ENCODE measurements around the gene IL1RAP. TPM values are rescaled to one million over a fixed set of nuclear protein-coding genes. Genes with fewer than 3 reads are reported as not detected.
"Not testable (repeated sequence)": the region's sequence is repeated elsewhere in the genome, so short reads cannot be mapped to it uniquely, and the experiment has no call there.

Gene IL1RAP, protein sequence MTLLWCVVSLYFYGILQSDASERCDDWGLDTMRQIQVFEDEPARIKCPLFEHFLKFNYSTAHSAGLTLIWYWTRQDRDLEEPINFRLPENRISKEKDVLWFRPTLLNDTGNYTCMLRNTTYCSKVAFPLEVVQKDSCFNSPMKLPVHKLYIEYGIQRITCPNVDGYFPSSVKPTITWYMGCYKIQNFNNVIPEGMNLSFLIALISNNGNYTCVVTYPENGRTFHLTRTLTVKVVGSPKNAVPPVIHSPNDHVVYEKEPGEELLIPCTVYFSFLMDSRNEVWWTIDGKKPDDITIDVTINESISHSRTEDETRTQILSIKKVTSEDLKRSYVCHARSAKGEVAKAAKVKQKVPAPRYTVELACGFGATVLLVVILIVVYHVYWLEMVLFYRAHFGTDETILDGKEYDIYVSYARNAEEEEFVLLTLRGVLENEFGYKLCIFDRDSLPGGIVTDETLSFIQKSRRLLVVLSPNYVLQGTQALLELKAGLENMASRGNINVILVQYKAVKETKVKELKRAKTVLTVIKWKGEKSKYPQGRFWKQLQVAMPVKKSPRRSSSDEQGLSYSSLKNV
- total RNA-seq, result 13.9 to 15.5 TPM (median 15.0 TPM) in 3 replicates

GRCh38 chr3:190513409-190514370 lies at the start of gene IL1RAP:
TSS of gene IL1RAP (plus strand) at chr3:190514085. CDS start at chr3:190564290, 50,205 bp downstream.
- Mint-ChIP-seq H3K27ac (peak within 1 kb of the TSS; percentile 45), H3K4me3 (peak within 1 kb of the TSS; percentile 82)

DNA sequence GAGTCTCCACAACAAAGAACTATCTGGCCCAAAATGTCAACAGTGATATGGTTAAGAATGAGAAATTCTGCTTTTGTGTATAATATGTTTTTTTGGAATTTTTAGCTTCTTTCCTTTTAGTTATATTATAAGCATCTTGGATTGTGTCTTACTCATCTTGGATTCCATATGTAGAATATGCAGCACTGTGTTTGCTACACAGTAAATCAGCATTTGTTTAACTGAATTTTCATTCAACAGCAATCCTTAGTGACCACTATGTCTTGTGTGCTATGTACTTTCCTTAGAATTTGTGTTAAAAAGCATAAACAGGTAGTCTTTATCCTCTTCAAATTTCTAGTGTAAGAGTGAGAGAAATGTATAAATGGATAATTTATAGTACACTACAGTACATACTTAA lies 46.0 kb upstream of the IL1RAP start:
- H3K36me3 Mint-ChIP-seq, result peaks cover 7% of the 10 kb centered on the region
- H3K4me1 Mint-ChIP-seq, result peaks cover 10% of the 10 kb centered on the region
- no peak overlapping the region for H3K27ac Mint-ChIP-seq
- H3K4me3 Mint-ChIP-seq, result no peak overlapping the region
- H3K27me3 Mint-ChIP-seq (ENCODE audit: low read depth), result no peaks in the 10 kb centered on the region
- no peak for DNase-seq (ENCODE audit: low spot score in 2 of 2, unreplicated experiment in 2 of 2)
- TF ChIP-seq, protein P1, sequence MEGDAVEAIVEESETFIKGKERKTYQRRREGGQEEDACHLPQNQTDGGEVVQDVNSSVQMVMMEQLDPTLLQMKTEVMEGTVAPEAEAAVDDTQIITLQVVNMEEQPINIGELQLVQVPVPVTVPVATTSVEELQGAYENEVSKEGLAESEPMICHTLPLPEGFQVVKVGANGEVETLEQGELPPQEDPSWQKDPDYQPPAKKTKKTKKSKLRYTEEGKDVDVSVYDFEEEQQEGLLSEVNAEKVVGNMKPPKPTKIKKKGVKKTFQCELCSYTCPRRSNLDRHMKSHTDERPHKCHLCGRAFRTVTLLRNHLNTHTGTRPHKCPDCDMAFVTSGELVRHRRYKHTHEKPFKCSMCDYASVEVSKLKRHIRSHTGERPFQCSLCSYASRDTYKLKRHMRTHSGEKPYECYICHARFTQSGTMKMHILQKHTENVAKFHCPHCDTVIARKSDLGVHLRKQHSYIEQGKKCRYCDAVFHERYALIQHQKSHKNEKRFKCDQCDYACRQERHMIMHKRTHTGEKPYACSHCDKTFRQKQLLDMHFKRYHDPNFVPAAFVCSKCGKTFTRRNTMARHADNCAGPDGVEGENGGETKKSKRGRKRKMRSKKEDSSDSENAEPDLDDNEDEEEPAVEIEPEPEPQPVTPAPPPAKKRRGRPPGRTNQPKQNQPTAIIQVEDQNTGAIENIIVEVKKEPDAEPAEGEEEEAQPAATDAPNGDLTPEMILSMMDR (IDR thresholded peaks at IDR 0.05; ENCODE audit: unreplicated experiment), result no peak
- H3K9me3 Mint-ChIP-seq, result peaks cover 21% of the 10 kb centered on the region

More at GRCh38 chr3:190513409-190514370, at the start of gene IL1RAP:
- TF ChIP-seq, protein P1 (IDR thresholded peaks at IDR 0.05; ENCODE audit: unreplicated experiment), result peak; percentile 67
- Mint-ChIP-seq H3K4me1 (peaks cover 7% of the 10 kb centered on the region), H3K27me3 (ENCODE audit: low read depth) (peaks cover 9% of the 10 kb centered on the region), H3K36me3 (no peaks in the 10 kb centered on the region), H3K9me3 (no peaks in the 10 kb centered on the region)
- DNase-seq (ENCODE audit: low spot score in 2 of 2, unreplicated experiment in 2 of 2), result peak; percentile 77 to 88

DNA sequence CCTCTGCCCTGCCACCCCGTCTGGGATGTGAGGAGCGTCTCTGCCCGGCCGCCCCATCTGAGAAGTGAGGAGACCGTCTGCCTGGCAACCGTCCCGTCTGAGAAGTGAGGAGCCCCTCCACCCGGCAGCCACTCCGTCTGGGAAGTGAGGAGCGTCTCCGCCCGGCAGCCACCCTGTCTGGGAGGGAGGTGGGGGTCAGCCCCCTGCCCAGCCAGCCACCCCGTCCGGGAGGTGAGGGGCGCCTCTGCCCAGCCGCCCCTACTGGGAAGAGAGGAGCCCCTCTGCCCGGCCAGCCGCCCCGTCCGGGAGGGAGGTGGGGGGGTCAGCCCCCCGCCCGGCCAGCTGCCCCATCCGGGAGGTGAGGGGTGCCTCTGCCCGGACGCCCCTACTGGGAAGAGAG lies 40.6 kb upstream of the IL1RAP start:
- H3K27ac Mint-ChIP-seq; H3K36me3 Mint-ChIP-seq; H3K4me3 Mint-ChIP-seq; DNase-seq (ENCODE audit: low spot score in 2 of 2, unreplicated experiment in 2 of 2); H3K27me3 Mint-ChIP-seq (ENCODE audit: low read depth); H3K4me1 Mint-ChIP-seq: not testable (repeated sequence)
- H3K9me3 Mint-ChIP-seq, result peaks cover 30% of the 10 kb centered on the region

DNA sequence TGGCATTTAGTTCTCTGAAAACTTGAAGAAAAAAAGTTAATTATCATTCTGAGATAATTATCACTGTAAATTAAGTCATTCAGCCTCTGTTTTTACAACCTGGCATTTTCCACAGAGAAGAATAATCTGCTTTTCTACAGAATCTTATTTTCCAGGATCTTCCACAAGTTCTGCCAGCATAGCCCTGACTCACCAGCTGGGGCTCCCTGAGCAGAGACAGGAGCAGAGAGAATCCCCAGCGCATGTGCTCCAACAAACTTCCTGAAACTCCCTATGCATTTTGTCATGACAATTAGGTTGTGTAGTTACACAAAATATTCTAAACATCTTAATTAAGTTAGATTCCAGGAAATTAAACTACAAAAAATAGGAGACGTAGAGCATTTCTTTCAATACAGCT lies 32.1 kb upstream of the IL1RAP start:
- no peak for DNase-seq (ENCODE audit: low spot score in 2 of 2, unreplicated experiment in 2 of 2)
- no peak overlapping the region for H3K4me3 Mint-ChIP-seq
- peaks cover 14% of the 10 kb centered on the region for H3K4me1 Mint-ChIP-seq
- TF ChIP-seq, protein P1 (IDR thresholded peaks at IDR 0.05; ENCODE audit: unreplicated experiment), result no peak
- H3K36me3 Mint-ChIP-seq, result no peaks in the 10 kb centered on the region
- H3K27me3 Mint-ChIP-seq (ENCODE audit: low read depth), result no peaks in the 10 kb centered on the region
- H3K9me3 Mint-ChIP-seq, result peaks cover 3% of the 10 kb centered on the region
- H3K27ac Mint-ChIP-seq, result no peak overlapping the region

DNA sequence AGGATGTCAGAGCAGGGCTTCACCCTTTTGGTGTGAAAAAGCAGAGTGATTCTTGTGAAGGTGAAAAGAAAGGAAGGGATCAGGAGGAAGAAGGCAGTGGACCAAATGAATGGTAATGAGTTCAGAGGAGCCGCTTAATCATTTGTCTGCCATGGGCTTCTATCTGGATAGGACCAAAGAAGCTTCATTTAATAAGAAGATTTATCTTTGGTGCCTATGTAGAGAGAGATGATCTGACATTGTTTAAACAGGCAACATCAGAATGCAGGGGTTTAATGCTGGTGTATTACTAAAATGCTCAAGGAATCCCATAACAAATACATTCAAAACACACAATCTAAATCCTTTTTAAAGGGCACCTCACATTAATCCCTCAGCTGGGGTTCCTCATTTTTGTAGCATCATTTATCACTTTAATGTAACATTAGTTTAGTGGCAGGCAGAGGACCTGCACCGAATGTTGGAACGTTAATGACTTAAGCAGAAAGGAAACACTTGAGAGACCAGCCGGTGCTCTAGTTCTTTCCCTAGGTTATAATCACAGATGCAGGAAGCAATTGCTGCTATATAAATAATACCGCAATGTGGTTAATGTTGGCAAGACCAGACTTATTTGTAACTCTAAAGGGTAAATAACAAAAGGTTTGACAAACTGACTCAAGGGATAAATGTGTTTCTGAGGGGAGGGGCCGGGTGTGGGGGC lies 27.9 kb upstream of the IL1RAP start:
- Mint-ChIP-seq H3K4me1 (peaks cover 19% of the 10 kb centered on the region), H3K27me3 (ENCODE audit: low read depth) (peaks cover 10% of the 10 kb centered on the region), H3K27ac (no peak overlapping the region), H3K9me3 (no peaks in the 10 kb centered on the region), H3K4me3 (no peak overlapping the region), H3K36me3 (no peaks in the 10 kb centered on the region)
- DNase-seq (ENCODE audit: low spot score in 2 of 2, unreplicated experiment in 2 of 2), result no peak
- TF ChIP-seq, protein P1 (IDR thresholded peaks at IDR 0.05; ENCODE audit: unreplicated experiment), result no peak

Measured in mesothelial cell of epicardium (in vitro differentiated cells).